GM10248 (cell line): ENCODE results near the gene NRGN.

Experiments
- CTCF ChIA-PET: fragments of 300-600 bp; sonication (Branson Sonifier 250); formaldehyde crosslinking; extraction: SDS; loops from one replicate; lab custom pipeline; 2021; ENCODE audit warnings: antibody characterized with exemption; lab: Yijun Ruan, JAX
- POLR2A ChIA-PET: fragments of 350-650 bp; sonication (Branson Sonifier 250); formaldehyde crosslinking; extraction: SDS; loops from one replicate; lab custom pipeline; 2020; ENCODE audit warnings: antibody characterized with exemption; lab: Yijun Ruan, JAX
- DNase-seq: peaks from one replicate; pipeline ENCODE4 v3.0.0; 2012; ENCODE audit errors: extremely low spot score
- CTCF ChIP-seq: IDR thresholded peaks from 2 replicates; pipeline ENCODE4 v1.5.1; 2012; ENCODE audit warnings: mild to moderate bottlenecking, low read depth; ENCODE audit errors: extremely low read depth, missing control alignments, control extremely low read depth

NRGN gene

GRCh38 chr11:124724979-124725718 lies 14.6 kb upstream of the NRGN start:
- peak; percentile 82 for DNase-seq
- ChIA-PET CTCF (interaction anchor here (1.2 to 2.5 kb wide), 2 partner anchors 10 to 16 kb away, joined by 3 to 12 read pairs; no protein-coding TSS in a partner anchor), POLR2A (no interaction called here)
- no peak for TF ChIP-seq CTCF

DNA sequence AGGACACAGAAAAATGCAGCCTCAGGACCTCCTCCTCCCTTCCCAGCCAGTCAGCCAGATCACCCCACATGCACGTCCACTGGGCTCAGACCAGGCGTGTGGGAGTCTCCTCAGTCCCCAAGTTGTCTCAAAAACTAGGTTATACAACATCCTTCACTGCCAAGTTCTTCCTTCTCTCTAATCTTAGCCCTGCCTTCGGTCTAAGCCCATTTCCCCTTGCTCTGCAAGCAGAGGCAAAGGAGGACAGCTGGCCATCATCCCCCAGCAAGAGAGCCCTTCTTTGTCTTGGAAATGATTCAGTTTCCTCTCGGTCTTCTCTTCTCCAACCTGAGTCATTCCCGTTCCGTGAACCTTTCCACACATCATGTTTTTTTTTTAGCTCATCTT lies 14.0 kb upstream of the NRGN start:
- no peak for DNase-seq
- ChIA-PET POLR2A (no interaction called here), CTCF (no interaction called here)
- no peak for TF ChIP-seq CTCF

DNA sequence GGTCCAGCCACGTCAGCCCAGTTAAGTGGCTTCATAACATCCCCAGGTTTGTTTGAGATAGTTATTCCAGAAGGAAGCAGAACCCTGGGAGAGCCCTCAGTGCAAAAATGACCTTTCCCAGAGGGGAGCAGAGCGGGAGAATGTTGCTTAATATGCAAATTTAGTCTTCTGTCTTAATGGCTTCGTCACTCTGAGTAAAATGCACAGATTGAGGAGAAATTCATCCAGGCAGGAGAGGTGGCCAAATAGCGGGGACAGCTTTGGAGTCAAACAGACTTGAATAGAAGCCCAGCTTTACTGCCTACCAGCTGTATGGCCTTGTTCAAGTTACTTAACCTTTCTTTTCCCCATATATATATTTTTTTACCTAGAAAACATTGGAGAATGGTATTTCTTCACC lies 12.3 kb upstream of the NRGN start:
- no peak for TF ChIP-seq CTCF
- ChIA-PET CTCF (no interaction called here), POLR2A (no interaction called here)
- DNase-seq, result no peak

- ChIA-PET POLR2A (no interaction called here), CTCF (no interaction called here)
- DNase-seq, result no peak
- TF ChIP-seq CTCF, result no peak
Observed at GRCh38 chr11:124728134-124728533, 11.6 kb upstream of the NRGN start.

DNA sequence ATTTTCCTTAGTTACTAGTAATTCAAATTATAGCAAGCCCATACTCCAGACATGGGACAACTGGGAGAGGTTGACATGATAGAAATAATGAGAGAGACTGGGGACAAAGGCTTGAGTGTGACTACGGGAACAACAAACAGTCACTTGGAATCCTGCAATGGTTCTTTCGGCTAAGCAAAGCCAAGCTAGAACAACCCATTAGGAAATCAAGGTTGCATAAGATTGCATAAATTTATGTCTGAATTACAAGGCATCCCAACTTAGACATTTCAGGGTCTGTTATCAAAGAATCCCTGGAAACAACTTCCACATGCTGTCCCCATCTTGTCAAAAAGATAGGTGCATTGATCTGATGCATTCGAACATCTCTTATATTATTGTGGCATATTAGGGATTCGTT lies 10.2 kb upstream of the NRGN start:
- DNase-seq, result no peak
- ChIA-PET CTCF (interaction anchor here (1.7 kb wide), 1 partner anchor 17 kb away, joined by 4 read pairs; no protein-coding TSS in a partner anchor), POLR2A (no interaction called here)
- TF ChIP-seq CTCF, result no peak

GRCh38 chr11:124732230-124732629 lies 7.5 kb upstream of the NRGN start:
- TF ChIP-seq CTCF, result no peak
- ChIA-PET CTCF (interaction anchor here (1.6 to 1.9 kb wide), 2 partner anchors 12 to 15 kb away, joined by 5 read pairs; no protein-coding TSS in a partner anchor), POLR2A (no interaction called here)
- DNase-seq, result no peak
